Progenitor cell of endocrine pancreas (in vitro differentiated cells): ENCODE measurements around the gene STS. TPM values are rescaled to one million over a fixed set of nuclear protein-coding genes. Genes with fewer than 3 reads are reported as not detected.

ENCODE experiments used
- DNase-seq: peaks from one replicate; pipeline ENCODE4 v3.0.0; 2021; ENCODE audit warnings: low spot score; ENCODE audit not compliant: unreplicated experiment
- H3K27ac Mint-ChIP-seq: 2 replicates; pipeline ENCODE4 v1.8.0; 2021; ENCODE audit warnings: mild to moderate bottlenecking, moderate library complexity, mixed read lengths
- H3K27me3 Mint-ChIP-seq: 2 replicates; pipeline ENCODE4 v1.8.0; 2021; ENCODE audit warnings: mixed read lengths
- H3K36me3 Mint-ChIP-seq: 2 replicates; pipeline ENCODE4 v1.8.0; 2022; ENCODE audit warnings: mixed read lengths; ENCODE audit not compliant: insufficient read depth
- H3K4me1 Mint-ChIP-seq: 2 replicates; pipeline ENCODE4 v1.8.0; 2021; ENCODE audit warnings: low read depth, mixed read lengths
- H3K4me3 Mint-ChIP-seq: 2 replicates; pipeline ENCODE4 v1.8.0; 2021; ENCODE audit warnings: low read depth, mild to moderate bottlenecking, moderate library complexity, mixed read lengths
- H3K9me3 Mint-ChIP-seq: 2 replicates; pipeline ENCODE4 v1.8.0; 2021; ENCODE audit warnings: low read depth, mixed read lengths
- CTCF ChIP-seq: fragments of 200-600 bp; sonication (generic); IDR thresholded peaks from one replicate; pipeline ENCODE4 v1.5.0; 2021; ENCODE audit warnings: antibody characterized with exemption, mild to moderate bottlenecking; ENCODE audit not compliant: unreplicated experiment
- microRNA-seq: library from miRNA; unstranded; fragments of <30 nt; microRNA quantifications from one replicate; pipeline ENCODE4 v1.1.0, GENCODE V29; 2020; ENCODE audit warnings: borderline number of aligned reads; ENCODE audit not compliant: unreplicated experiment
- total RNA-seq: library from RNA; stranded (reverse); gene quantifications from 2 replicates; pipeline ENCODE4 v1.2.1, GENCODE V29; 2021

STS gene
- total RNA-seq, 1 donor from 2014 or later = 7.8 TPM

- H3K36me3 Mint-ChIP-seq = peaks cover 2% of the 10 kb centered on the region
- H3K4me3 Mint-ChIP-seq = no peak overlapping the region
- TF ChIP-seq CTCF = no peak
- H3K9me3 Mint-ChIP-seq = peaks cover 8% of the 10 kb centered on the region
- H3K27me3 Mint-ChIP-seq = no peaks in the 10 kb centered on the region
- no peak overlapping the region for H3K27ac Mint-ChIP-seq
- H3K4me1 Mint-ChIP-seq = peaks cover 5% of the 10 kb centered on the region
- DNase-seq = no peak
These were observed 45.4 kb downstream of the STS start for GRCh38 chrX:7192871-7193270.

- H3K27me3 Mint-ChIP-seq = no peaks in the 10 kb centered on the region
- H3K4me3 Mint-ChIP-seq = no peak overlapping the region
- peaks cover 4% of the 10 kb centered on the region for H3K4me1 Mint-ChIP-seq
- no peak overlapping the region for H3K27ac Mint-ChIP-seq
- TF ChIP-seq CTCF = no peak
- peaks cover 2% of the 10 kb centered on the region for H3K36me3 Mint-ChIP-seq
- DNase-seq = no peak
- peaks cover 2% of the 10 kb centered on the region for H3K9me3 Mint-ChIP-seq
These were observed 47.1 kb downstream of the STS start for GRCh38 chrX:7194606-7195005.

Small RNA genes within 50 kb of the gene (microRNA-seq; reads per million reads assigned to microRNA genes)
- gene MIR4767 = not detected

Other genes with a start within 250 kb of the STS start
- 53.6 and 59.9 TPM in 2 replicates for gene PUDP, start 441 bp downstream of the STS start, total RNA-seq